Endothelial cell of umbilical vein (primary cell): ENCODE measurements around the gene FXYD3. TPM values are rescaled to one million over a fixed set of nuclear protein-coding genes. Genes with fewer than 3 reads are reported as not detected.

Experiments used
- BruUV-seq: library from RNA; stranded (reverse); fragments of 400-500 nt; replicated peaks from 2 replicates; lab custom pipeline; 2021; lab: Mats Ljungman, UMichigan
- CTCF ChIA-PET: fragments of 300-600, 350-600 bp; sonication (Branson Sonifier 250); formaldehyde crosslinking; loops from one replicate; lab custom pipeline; 2021; ENCODE audit warnings: antibody characterized with exemption, inconsistent platforms; lab: Charles Lee
- POLR2A ChIA-PET: fragments of 300-600, 350-600 bp; sonication (Branson Sonifier 250); formaldehyde crosslinking; loops from one replicate; lab custom pipeline; 2021; ENCODE audit warnings: antibody characterized with exemption, inconsistent platforms; lab: Charles Lee
- DNase-seq: peaks from one replicate; pipeline ENCODE4 v3.0.0-alpha.2; 2011; ENCODE audit warnings: low read depth, low spot score
- FAIRE-seq: peaks from 2 replicates; lab custom pipeline; 2011; peaks lifted over from hg19 to GRCh38; lab: Jason Lieb, UNC
- H2AFZ ChIP-seq: 2 replicates; pipeline ENCODE4 v1.6.0; 2012; ENCODE audit warnings: low read depth, low read length, control low read depth, inconsistent platforms
- H3K27ac ChIP-seq: 2 replicates; pipeline ENCODE4 v1.5.1; 2011; ENCODE audit warnings: low read depth, mild to moderate bottlenecking, control low read depth, low read length, moderate library complexity; ENCODE audit not compliant: insufficient read depth
- H3K27me3 ChIP-seq, 2 experiments: 2 replicates each; pipeline versions ENCODE4 v1.6.0 to v1.6.1; 2011; ENCODE audit warnings: low read length in 2 of 2, mixed read lengths in 1 of 2; ENCODE audit not compliant: control insufficient read depth in 2 of 2, insufficient read depth in 2 of 2
- H3K36me3 ChIP-seq, 2 experiments: 2 replicates in 1 of 2; 3 replicates in 1 of 2; pipeline ENCODE4 v1.5.1; 2011; ENCODE audit warnings: low read length in 2 of 2, mild to moderate bottlenecking in 1 of 2, moderate library complexity in 1 of 2; ENCODE audit not compliant: control insufficient read depth in 2 of 2, insufficient read depth in 2 of 2; ENCODE audit errors: extremely low read depth in 1 of 2
- H3K4me1 ChIP-seq: 3 replicates; pipeline ENCODE4 v1.5.1; 2011; ENCODE audit warnings: mild to moderate bottlenecking, low read length; ENCODE audit not compliant: control insufficient read depth, insufficient read depth; ENCODE audit errors: extremely low read depth
- H3K4me2 ChIP-seq: 2 replicates; pipeline ENCODE4 v1.6.1; 2011; ENCODE audit warnings: low read length, control low read depth, mixed read lengths; ENCODE audit not compliant: insufficient read depth
- H3K4me3 ChIP-seq, 3 experiments: fragments of 200-600 bp in 1 of 3; sonication (generic), shearing (Covaris generic) in 1 of 3; replicated peaks in 1 of 3; 2 replicates each; pipeline ENCODE4 v1.5.1; 2011 to 2016; ENCODE audit warnings: control low read depth in 3 of 3, low read length in 3 of 3, mild to moderate bottlenecking in 2 of 3, inconsistent platforms in 1 of 3, low read depth in 1 of 3, moderate library complexity in 1 of 3; ENCODE audit not compliant: insufficient read depth in 1 of 3
- H3K79me2 ChIP-seq: 2 replicates; pipeline ENCODE4 v1.6.0; 2012; ENCODE audit warnings: low read length, inconsistent platforms; ENCODE audit not compliant: control insufficient read depth, insufficient read depth
- H3K9ac ChIP-seq: replicated peaks from 2 replicates; pipeline ENCODE3; 2011; ENCODE audit warnings: low read length, control low read depth; ENCODE audit not compliant: insufficient read depth; ENCODE audit errors: extremely low read depth
- H3K9me1 ChIP-seq: replicated peaks from 3 replicates; pipeline ENCODE4 v1.6.0; 2011; ENCODE audit warnings: mild to moderate bottlenecking, low read length; ENCODE audit not compliant: control insufficient read depth, insufficient read depth; ENCODE audit errors: extremely low read depth
- H3K9me3 ChIP-seq: replicated peaks from 2 replicates; pipeline ENCODE4 v1.5.1; 2012; ENCODE audit warnings: low read length, inconsistent platforms; ENCODE audit not compliant: control insufficient read depth, insufficient read depth
- H4K20me1 ChIP-seq: replicated peaks from 2 replicates; pipeline ENCODE3; 2011; ENCODE audit warnings: mild to moderate bottlenecking, low read length; ENCODE audit not compliant: control insufficient read depth, insufficient read depth; ENCODE audit errors: extremely low read depth
- EZH2 ChIP-seq: IDR thresholded peaks from 2 replicates; pipeline ENCODE4 v1.6.1; 2012; ENCODE audit warnings: borderline replicate concordance, low read depth, mild to moderate bottlenecking, moderate library complexity, low read length, inconsistent platforms; ENCODE audit not compliant: severe bottlenecking
- FOS ChIP-seq: IDR thresholded peaks from 2 replicates; pipeline ENCODE4 v1.6.1; 2011; ENCODE audit warnings: mild to moderate bottlenecking, low read length, moderate library complexity, borderline replicate concordance; ENCODE audit not compliant: insufficient read depth
- GATA2 ChIP-seq: IDR thresholded peaks from 2 replicates; pipeline ENCODE4 v1.7.0; 2011; ENCODE audit warnings: low read depth, mild to moderate bottlenecking, moderate library complexity, mixed read lengths, low read length; ENCODE audit not compliant: insufficient read length, insufficient read depth
- JUN ChIP-seq: IDR thresholded peaks from 2 replicates; pipeline ENCODE4 v1.6.1; 2011; ENCODE audit warnings: borderline replicate concordance, low read depth; ENCODE audit not compliant: insufficient read length, insufficient read depth
- MYC ChIP-seq: IDR thresholded peaks from one replicate; pipeline ENCODE4 v1.6.1; 2011; ENCODE audit warnings: mild to moderate bottlenecking, low read depth, low read length
- POLR2A ChIP-seq: IDR thresholded peaks from 2 replicates; pipeline ENCODE4 v1.6.1; 2012; ENCODE audit warnings: low read depth, mild to moderate bottlenecking, control low read depth, low read length
- POLR2AphosphoS5 ChIP-seq: IDR thresholded peaks from 2 replicates; pipeline ENCODE4 v1.6.1; 2012; ENCODE audit warnings: low read depth, mild to moderate bottlenecking, control low read depth, low read length, moderate library complexity; ENCODE audit not compliant: insufficient read depth
- dilution Hi-C: fragments of 300-500 bp; cut with MboI; formaldehyde crosslinking; loops from one replicate; pipeline ENCODE4 v1.15.0; 2019; ENCODE audit warnings: low sequenced_read_pairs; ENCODE audit not compliant: extremely low pct_ligation_motif_present
- intact Hi-C: fragments of 100-400 bp; cut with micrococcal nuclease; formaldehyde crosslinking; loops from one replicate; pipeline ENCODE4 v1.10.0; 2022
- polyA plus RNA-seq, 4 experiments: library from polyadenylated mRNA; depleted of rRNA in 3 of 4; stranded (reverse) in 3 of 4; unstranded in 1 of 4; fragments of >200 nt; gene quantifications; 2 replicates each; pipeline versions ENCODE4 v1.2.1 to v1.2.3, GENCODE V29; 2011 to 2012; ENCODE audit warnings: missing spikeins in 1 of 4
- total RNA-seq: library from RNA; stranded (reverse); gene quantifications from 2 replicates; pipeline ENCODE4 v1.2.3, GENCODE V29; 2021
- TF ChIP-seq, protein P1 (sequence below), 2 donors: IDR thresholded peaks; 1 replicate in 1 of 2; 2 replicates in 1 of 2; pipeline ENCODE4 v1.5.1; 2011; ENCODE audit warnings: low read length in 2 of 2, mild to moderate bottlenecking in 2 of 2, moderate library complexity in 2 of 2, control low read depth in 1 of 2, inconsistent platforms in 1 of 2, low read depth in 1 of 2; ENCODE audit not compliant: insufficient read depth in 1 of 2; ENCODE audit errors: extremely low read depth in 1 of 2
- TF ChIP-seq, protein P2 (sequence below): IDR thresholded peaks from 2 replicates; pipeline ENCODE4 v1.6.1; 2011; ENCODE audit not compliant: insufficient read depth, insufficient read length

Gene FXYD3
- total and polyA plus RNA-seq, 2 donors (not counting 3 experiments of a cell fraction or from before 2014, with no cell fraction given), result not detected

DNA sequence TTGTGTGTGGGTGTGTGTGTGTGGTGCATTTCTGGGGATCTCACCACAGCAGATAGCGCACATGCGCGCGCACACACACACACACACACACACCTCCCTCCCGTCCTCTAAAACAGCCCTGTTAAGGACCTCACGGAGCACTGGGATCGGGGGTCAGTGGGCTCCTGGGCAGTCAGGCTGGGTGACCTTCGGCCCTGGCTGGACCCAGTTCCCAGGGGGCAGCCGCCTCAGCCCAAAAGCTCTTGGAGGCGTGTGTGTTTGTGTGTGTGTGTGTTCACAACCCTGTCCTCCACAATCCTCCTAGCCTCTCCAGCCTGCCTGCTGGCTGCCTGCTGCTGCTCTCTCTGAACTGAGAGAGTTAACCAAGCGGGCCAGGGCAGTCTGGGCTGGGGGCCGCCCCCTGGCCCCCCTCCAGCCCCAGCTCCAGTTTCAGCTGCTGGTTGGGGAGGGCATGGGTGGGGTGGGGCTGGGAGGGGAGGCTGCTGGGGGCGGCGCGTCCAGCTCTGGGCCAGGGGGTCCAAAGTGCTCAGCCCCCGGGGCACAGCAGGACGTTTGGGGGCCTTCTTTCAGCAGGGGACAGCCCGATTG is 22.8 kb downstream of the FXYD3 start, which contains the start of gene FXYD1:
Gene FXYD1 (plus strand): TSS at position 520 of the 588 bp plus-strand sequence. CDS start 1,256 bp downstream, outside the sequence.
- BruUV-seq, result no TSS peak
- CTCF ChIA-PET, result interaction anchor here (4.8 kb wide), 1 partner anchor 71 kb away, joined by 52 read pairs; no protein-coding TSS in a partner anchor
- TF ChIP-seq, protein P1, sequence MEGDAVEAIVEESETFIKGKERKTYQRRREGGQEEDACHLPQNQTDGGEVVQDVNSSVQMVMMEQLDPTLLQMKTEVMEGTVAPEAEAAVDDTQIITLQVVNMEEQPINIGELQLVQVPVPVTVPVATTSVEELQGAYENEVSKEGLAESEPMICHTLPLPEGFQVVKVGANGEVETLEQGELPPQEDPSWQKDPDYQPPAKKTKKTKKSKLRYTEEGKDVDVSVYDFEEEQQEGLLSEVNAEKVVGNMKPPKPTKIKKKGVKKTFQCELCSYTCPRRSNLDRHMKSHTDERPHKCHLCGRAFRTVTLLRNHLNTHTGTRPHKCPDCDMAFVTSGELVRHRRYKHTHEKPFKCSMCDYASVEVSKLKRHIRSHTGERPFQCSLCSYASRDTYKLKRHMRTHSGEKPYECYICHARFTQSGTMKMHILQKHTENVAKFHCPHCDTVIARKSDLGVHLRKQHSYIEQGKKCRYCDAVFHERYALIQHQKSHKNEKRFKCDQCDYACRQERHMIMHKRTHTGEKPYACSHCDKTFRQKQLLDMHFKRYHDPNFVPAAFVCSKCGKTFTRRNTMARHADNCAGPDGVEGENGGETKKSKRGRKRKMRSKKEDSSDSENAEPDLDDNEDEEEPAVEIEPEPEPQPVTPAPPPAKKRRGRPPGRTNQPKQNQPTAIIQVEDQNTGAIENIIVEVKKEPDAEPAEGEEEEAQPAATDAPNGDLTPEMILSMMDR (IDR thresholded peaks at IDR 0.05; ENCODE audit: extremely low read depth in 1 of 2, insufficient read depth in 1 of 2, low read depth in 1 of 2, low read length in 2 of 2), result no peak
- TF ChIP-seq EZH2, result no peak
- no peak for TF ChIP-seq MYC
- TF ChIP-seq, protein P2, sequence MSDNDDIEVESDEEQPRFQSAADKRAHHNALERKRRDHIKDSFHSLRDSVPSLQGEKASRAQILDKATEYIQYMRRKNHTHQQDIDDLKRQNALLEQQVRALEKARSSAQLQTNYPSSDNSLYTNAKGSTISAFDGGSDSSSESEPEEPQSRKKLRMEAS, result no peak
- TF ChIP-seq POLR2A, result no peak
- TF ChIP-seq FOS, result no peak
- no peak for TF ChIP-seq JUN
- TF ChIP-seq POLR2AphosphoS5, result no peak
- TF ChIP-seq GATA2, result no peak
- DNase-seq (no peak), FAIRE-seq (no peak)
- Histone ChIP-seq H3K27me3 (peaks cover 5 to 7% of the 10 kb centered on the region in 2 experiments), H3K9me1 (no peaks in the 10 kb centered on the region), H3K79me2 (no peaks in the 10 kb centered on the region), H3K9ac (no peak within 1 kb of the TSS), H3K9me3 (no peaks in the 10 kb centered on the region), H4K20me1 (no peaks in the 10 kb centered on the region), H2AFZ (no peak within 1 kb of the TSS), H3K36me3 (no peaks in the 10 kb centered on the region), H3K4me1 (peaks cover 11% of the 10 kb centered on the region), H3K27ac (no peak within 1 kb of the TSS), H3K4me2 (no peak within 1 kb of the TSS), H3K4me3 (no peak within 1 kb of the TSS)
- intact Hi-C loops, result no loop called here
- POLR2A ChIA-PET, result no interaction called here
- dilution Hi-C loops, result no loop called here
